ENCODE measurements around the gene CCNC.

The CCNC gene

DNA sequence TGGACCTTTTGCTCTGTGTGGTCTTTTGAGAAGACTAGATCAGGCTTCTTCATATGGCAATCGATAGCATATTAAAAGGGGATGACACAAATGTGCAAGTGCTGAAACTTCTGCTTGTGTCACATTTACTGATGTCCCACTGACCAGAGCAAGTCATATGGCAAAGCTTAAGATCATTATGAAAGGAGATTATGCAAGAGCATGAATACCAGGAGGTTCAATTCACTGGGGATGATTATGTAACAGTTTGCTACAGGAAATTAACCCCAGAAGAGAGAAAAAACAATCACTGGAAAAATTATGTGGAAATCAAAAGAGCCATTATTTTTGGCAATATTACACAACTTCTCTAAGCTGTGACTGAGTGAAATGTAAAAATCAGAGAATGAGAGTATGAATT, 24.4 kb upstream of the CCNC start:
- H3K4me3 ChIP-seq (ENCODE audit: low read depth, low read length), result no peak overlapping the region
- TF ChIP-seq, protein P1, sequence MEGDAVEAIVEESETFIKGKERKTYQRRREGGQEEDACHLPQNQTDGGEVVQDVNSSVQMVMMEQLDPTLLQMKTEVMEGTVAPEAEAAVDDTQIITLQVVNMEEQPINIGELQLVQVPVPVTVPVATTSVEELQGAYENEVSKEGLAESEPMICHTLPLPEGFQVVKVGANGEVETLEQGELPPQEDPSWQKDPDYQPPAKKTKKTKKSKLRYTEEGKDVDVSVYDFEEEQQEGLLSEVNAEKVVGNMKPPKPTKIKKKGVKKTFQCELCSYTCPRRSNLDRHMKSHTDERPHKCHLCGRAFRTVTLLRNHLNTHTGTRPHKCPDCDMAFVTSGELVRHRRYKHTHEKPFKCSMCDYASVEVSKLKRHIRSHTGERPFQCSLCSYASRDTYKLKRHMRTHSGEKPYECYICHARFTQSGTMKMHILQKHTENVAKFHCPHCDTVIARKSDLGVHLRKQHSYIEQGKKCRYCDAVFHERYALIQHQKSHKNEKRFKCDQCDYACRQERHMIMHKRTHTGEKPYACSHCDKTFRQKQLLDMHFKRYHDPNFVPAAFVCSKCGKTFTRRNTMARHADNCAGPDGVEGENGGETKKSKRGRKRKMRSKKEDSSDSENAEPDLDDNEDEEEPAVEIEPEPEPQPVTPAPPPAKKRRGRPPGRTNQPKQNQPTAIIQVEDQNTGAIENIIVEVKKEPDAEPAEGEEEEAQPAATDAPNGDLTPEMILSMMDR (IDR thresholded peaks at IDR 0.05; ENCODE audit: control insufficient read depth, extremely low read depth, insufficient read depth), result no peak
- DNase-seq (ENCODE audit: low read depth), result no peak

DNA sequence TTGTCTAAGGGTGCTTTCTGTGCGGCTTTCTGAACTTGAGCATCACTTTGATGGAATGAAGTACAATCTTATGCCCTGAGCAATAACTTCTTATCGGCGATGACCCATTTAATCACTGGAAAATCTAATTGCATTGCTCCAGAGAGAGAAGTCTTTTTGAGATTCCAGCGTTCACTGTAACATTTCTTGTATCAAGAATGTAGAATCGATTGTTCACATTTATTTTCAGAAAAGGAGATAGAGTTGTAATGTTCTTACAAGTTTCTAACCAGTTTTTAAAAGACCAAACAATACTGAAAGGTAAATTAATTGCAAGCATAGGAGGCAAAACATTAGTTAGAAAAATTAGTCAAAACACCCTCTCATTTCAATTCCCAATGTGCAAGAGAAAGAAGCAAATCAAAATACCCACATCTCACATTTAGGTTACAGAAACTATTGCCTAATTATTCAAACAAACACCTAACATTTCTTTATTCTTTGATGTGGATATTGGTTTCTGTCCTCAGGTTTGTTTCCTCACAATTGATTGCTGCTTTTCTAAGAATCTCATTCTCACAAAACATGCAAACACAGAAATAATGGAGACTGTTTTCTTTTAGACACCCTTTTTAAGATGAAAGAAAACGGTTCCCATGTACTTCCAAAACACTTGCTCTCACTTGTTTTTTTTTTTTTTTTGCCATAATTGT, 23.4 kb upstream of the CCNC start:
- DNase-seq (ENCODE audit: low read depth), result no peak
- TF ChIP-seq, protein P1 (IDR thresholded peaks at IDR 0.05; ENCODE audit: control insufficient read depth, extremely low read depth, insufficient read depth), result no peak
- H3K4me3 ChIP-seq (ENCODE audit: low read depth, low read length), result no peak overlapping the region

DNA sequence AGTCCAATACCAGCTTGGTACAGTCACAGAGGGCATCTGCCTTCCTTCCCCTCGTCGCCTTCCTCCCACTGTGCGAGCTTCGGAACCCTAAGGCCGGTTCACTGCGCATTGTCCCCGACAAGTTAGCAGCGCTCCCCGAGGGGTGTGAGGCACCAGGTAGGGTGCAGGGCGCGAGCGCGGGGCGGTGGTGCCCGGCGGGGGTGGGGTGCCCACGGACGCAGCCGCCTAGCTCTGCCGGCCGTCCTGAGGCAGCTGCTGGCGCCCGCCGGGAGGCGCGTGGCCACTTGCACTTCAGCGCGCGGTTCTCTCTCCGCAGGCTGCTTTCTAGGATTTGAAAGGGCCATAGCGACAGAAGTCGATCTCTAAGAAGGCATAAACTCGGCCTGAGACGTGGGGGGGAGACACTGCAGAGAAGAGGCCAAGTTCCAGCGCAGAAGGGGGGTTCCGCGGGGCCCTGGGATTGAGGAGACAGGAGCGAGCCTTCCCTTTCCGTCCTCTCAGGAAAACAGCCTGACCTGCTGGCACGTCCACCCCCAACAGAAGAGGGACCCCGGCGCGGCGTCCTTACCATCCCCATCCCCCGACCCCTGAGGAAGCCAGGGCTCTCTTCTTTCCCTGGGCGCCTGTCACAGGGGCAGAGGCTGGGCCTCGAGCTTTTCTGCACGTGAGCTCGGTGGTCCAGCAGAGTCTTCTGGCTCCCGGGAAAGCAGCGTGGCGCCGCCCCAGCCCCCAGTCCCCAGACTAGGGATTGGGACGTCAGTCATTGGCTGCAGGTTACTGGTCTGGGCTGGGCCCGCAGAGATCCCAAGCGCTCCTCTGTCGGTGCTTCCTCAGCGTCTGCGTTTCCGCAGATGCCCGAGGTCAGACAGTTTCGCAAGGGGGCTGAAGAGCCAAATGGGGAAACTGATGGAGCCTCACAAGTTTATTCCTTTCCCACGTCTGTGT, 22.5 kb upstream of the CCNC start:
- TF ChIP-seq, protein P1 (IDR thresholded peaks at IDR 0.05; ENCODE audit: control insufficient read depth, extremely low read depth, insufficient read depth), result no peak
- no peak for DNase-seq (ENCODE audit: low read depth)
- H3K4me3 ChIP-seq (ENCODE audit: low read depth, low read length), result no peak overlapping the region

DNA sequence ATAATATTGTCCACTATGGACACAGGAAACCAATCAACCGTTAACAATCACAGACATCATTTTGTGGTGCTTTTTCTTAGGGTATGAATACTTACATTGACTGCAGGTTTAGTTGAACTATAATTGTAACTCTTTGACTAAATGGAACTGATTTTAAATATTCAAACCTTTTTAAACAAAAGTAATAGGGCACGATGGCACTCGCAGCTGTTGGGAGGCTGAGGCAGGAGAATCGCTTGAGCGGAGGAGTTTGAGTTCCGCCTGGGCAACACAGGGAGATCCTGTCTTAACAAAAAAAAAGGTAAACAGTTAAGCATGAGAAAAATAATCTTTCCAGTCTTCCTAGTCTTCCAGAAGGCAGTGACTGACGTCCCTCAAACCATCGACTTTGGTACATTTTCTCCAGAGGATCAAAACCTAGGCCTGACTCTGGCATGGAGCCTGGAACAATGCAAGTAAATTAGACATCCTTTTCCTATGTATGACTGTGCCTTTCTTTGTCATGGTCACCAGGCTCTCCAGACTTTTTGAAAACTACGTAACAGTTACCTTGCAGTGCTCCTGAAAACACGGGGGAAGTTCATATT, 21.5 kb upstream of the CCNC start:
- TF ChIP-seq, protein P1 (IDR thresholded peaks at IDR 0.05; ENCODE audit: control insufficient read depth, extremely low read depth, insufficient read depth), result no peak
- DNase-seq (ENCODE audit: low read depth), result no peak
- H3K4me3 ChIP-seq (ENCODE audit: low read depth, low read length), result no peak overlapping the region

DNA sequence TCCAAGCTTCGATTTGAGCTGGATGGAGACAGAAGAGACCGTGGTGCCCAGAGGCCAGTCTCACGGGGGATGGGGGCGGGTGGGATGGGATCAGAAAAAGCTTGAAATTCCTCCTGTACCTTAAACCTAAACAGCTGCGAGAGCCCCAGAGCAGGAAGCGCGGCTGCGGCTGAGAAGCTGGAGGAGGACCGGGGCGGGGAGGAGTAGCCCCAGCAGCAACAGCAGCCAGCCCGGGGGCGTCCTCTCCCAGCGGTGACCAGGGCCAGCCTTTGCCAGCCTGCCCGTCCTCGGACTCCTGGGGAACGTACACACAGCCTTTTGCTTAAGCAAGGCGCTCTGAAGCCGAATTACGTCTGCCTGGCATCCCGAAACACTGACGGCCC, 20.8 kb upstream of the CCNC start:
- DNase-seq (ENCODE audit: low read depth), result no peak
- H3K4me3 ChIP-seq (ENCODE audit: low read depth, low read length), result peak overlapping the region; percentile 54
- TF ChIP-seq, protein P1 (IDR thresholded peaks at IDR 0.05; ENCODE audit: control insufficient read depth, extremely low read depth, insufficient read depth), result no peak

DNA sequence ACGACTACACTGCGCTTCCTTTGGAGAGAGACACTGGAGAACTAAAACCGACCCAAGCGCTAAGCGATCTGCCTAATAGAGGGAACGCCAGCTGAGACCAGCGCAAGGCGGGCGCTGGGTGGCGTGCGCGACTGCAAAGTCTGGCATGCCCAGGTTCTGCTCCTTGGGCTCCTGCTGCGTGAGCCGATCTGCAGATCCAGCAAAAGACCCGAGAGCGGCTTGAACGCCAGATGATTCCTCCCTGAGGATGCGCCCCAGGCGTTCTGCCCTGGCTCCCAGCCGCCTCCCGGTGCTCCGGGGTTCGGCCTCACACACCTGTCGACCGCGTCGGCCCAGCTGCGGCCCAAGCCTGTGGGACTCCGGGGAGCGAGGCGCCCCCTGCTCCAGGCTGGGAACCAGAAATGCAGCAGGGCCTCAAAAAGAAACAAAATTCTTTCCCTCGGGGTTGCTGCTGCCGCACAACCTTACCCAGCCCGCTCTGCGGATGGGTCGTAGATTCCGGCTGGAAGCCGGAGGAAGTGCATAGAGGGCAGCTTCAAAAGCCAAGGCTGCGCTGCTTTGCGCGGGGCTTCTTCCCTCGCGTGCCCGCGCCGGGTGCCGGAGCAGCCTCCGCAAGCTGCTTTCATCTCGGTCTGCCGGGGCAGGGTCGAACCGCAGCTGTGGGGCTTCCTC, 20.3 kb upstream of the CCNC start:
- peak overlapping the region; percentile 54 for H3K4me3 ChIP-seq (ENCODE audit: low read depth, low read length)
- DNase-seq (ENCODE audit: low read depth), result peak; percentile 54
- TF ChIP-seq, protein P1 (IDR thresholded peaks at IDR 0.05; ENCODE audit: control insufficient read depth, extremely low read depth, insufficient read depth), result peak; percentile 89

All from LNCaP clone FGC (cell line).